H9 (cell line): ENCODE data around the gene TCEAL5. TPM values are rescaled to one million over a fixed set of nuclear protein-coding genes. Genes with fewer than 3 reads are reported as not detected.

ENCODE experiments used
- DNase-seq: peaks from one replicate; pipeline ENCODE4 v3.0.0-alpha.2; 2017
- H2AFZ ChIP-seq: one replicate; pipeline ENCODE4 v1.6.1; 2013; ENCODE audit warnings: mild to moderate bottlenecking, low read length, control low read depth, moderate library complexity
- H2AK5ac ChIP-seq: 2 replicates; pipeline ENCODE4 v1.6.1; 2013; ENCODE audit warnings: low read length, control low read depth, mixed read lengths; ENCODE audit not compliant: insufficient read length
- H2BK120ac ChIP-seq: one replicate; pipeline ENCODE4 v1.6.1; 2013; ENCODE audit warnings: low read depth, mild to moderate bottlenecking, low read length, control low read depth, inconsistent platforms; ENCODE audit not compliant: poor library complexity, severe bottlenecking
- H2BK12ac ChIP-seq: 2 replicates; pipeline ENCODE4 v1.6.1; 2013; ENCODE audit warnings: low read length, control low read depth, mixed read lengths, low read depth; ENCODE audit not compliant: insufficient read length
- H2BK15ac ChIP-seq: 2 replicates; pipeline ENCODE4 v1.6.1; 2013; ENCODE audit warnings: low read depth, low read length, control low read depth
- H2BK20ac ChIP-seq: one replicate; pipeline ENCODE4 v1.6.1; 2013; ENCODE audit warnings: low read depth, mild to moderate bottlenecking, low read length, control low read depth, inconsistent platforms; ENCODE audit not compliant: poor library complexity, severe bottlenecking
- H2BK5ac ChIP-seq: 2 replicates; pipeline ENCODE4 v1.6.1; 2013; ENCODE audit warnings: low read length, control low read depth, mixed read lengths; ENCODE audit not compliant: insufficient read length
- H3K14ac ChIP-seq: 2 replicates; pipeline ENCODE4 v1.6.1; 2013; ENCODE audit warnings: low read length, control low read depth; ENCODE audit not compliant: insufficient read depth
- H3K18ac ChIP-seq: 2 replicates; pipeline ENCODE4 v1.6.1; 2013; ENCODE audit warnings: low read depth, mild to moderate bottlenecking, mixed read lengths, low read length, control low read depth; ENCODE audit not compliant: insufficient read length
- H3K23ac ChIP-seq: 2 replicates; pipeline ENCODE4 v1.6.1; 2013; ENCODE audit warnings: low read length, control low read depth, mixed read lengths, low read depth; ENCODE audit not compliant: insufficient read length
- H3K23me2 ChIP-seq: 2 replicates; pipeline ENCODE4 v1.6.1; 2013; ENCODE audit warnings: low read depth, mild to moderate bottlenecking, mixed read lengths, low read length, control low read depth; ENCODE audit not compliant: insufficient read length, poor library complexity, severe bottlenecking
- H3K27ac ChIP-seq: 2 replicates; pipeline ENCODE4 v1.5.1; 2013; ENCODE audit warnings: low read length, control low read depth, mixed read lengths, low read depth; ENCODE audit not compliant: insufficient read length
- H3K27me3 ChIP-seq: 2 replicates; pipeline ENCODE4 v1.6.1; 2013; ENCODE audit warnings: low read length, control low read depth, inconsistent platforms; ENCODE audit not compliant: insufficient read depth
- H3K4ac ChIP-seq: 2 replicates; pipeline ENCODE4 v1.6.1; 2013; ENCODE audit warnings: low read depth, mild to moderate bottlenecking, control low read depth, inconsistent platforms, low read length, moderate library complexity
- H3K4me1 ChIP-seq: 2 replicates; pipeline ENCODE4 v1.6.1; 2013; ENCODE audit warnings: low read length, control low read depth, inconsistent platforms; ENCODE audit not compliant: insufficient read depth
- H3K4me2 ChIP-seq: 2 replicates; pipeline ENCODE4 v1.6.1; 2013; ENCODE audit warnings: low read length, control low read depth, mixed read lengths; ENCODE audit not compliant: insufficient read length, insufficient read depth
- H3K56ac ChIP-seq: 2 replicates; pipeline ENCODE4 v1.6.1; 2013; ENCODE audit warnings: low read depth, mild to moderate bottlenecking, mixed read lengths, low read length, control low read depth; ENCODE audit not compliant: insufficient read length
- H3K79me1 ChIP-seq: 2 replicates; pipeline ENCODE4 v1.6.1; 2013; ENCODE audit warnings: low read depth, mild to moderate bottlenecking, moderate library complexity, low read length, control low read depth, inconsistent platforms; ENCODE audit not compliant: insufficient read depth, poor library complexity, severe bottlenecking
- H3K79me2 ChIP-seq: 2 replicates; pipeline ENCODE4 v1.6.1; 2013; ENCODE audit warnings: low read length, control low read depth, inconsistent platforms; ENCODE audit not compliant: insufficient read depth
- H3K9ac ChIP-seq: 2 replicates; pipeline ENCODE4 v1.6.1; 2013; ENCODE audit warnings: low read length, control low read depth, mixed read lengths; ENCODE audit not compliant: insufficient read length; ENCODE audit errors: extremely low read depth
- H3K9me3 ChIP-seq: one replicate; pipeline ENCODE4 v1.6.1; 2013; ENCODE audit warnings: low read depth, low read length, inconsistent platforms; ENCODE audit not compliant: control insufficient read depth
- H3T11ph ChIP-seq: one replicate; pipeline ENCODE4 v1.6.1; 2013; ENCODE audit warnings: mild to moderate bottlenecking, low read length, control low read depth, inconsistent platforms
- H4K20me1 ChIP-seq: one replicate; pipeline ENCODE4 v1.6.1; 2013; ENCODE audit not compliant: control insufficient read depth, insufficient read length, insufficient read depth
- H4K5ac ChIP-seq: 2 replicates; pipeline ENCODE4 v1.6.1; 2013; ENCODE audit warnings: low read depth, mild to moderate bottlenecking, mixed read lengths, low read length, control low read depth; ENCODE audit not compliant: insufficient read length
- H4K8ac ChIP-seq: replicated peaks from 2 replicates; pipeline ENCODE4 v1.6.1; 2013; ENCODE audit warnings: low read length, control low read depth, mixed read lengths, low read depth; ENCODE audit not compliant: insufficient read length
- H4K91ac ChIP-seq: 2 replicates; pipeline ENCODE4 v1.6.1; 2013; ENCODE audit warnings: low read depth, mild to moderate bottlenecking, moderate library complexity, mixed read lengths, low read length, control low read depth; ENCODE audit not compliant: insufficient read length
- H3K27ac Mint-ChIP-seq, 3 experiments: 2 replicates in 2 of 3; 3 replicates in 1 of 3; pipeline ENCODE4 v1.8.0; 2020 to 2021; ENCODE audit warnings: mixed read lengths in 3 of 3, mild to moderate bottlenecking in 1 of 3, moderate library complexity in 1 of 3
- H3K27me3 Mint-ChIP-seq: 2 replicates; pipeline ENCODE4 v1.8.0; 2021; ENCODE audit warnings: low read depth, mild to moderate bottlenecking, moderate library complexity, mixed read lengths
- H3K36me3 Mint-ChIP-seq, 3 experiments: 2 replicates in 2 of 3; 3 replicates in 1 of 3; pipeline ENCODE4 v1.8.0; 2020 to 2021; ENCODE audit warnings: low read depth in 3 of 3, mixed read lengths in 3 of 3; ENCODE audit not compliant: insufficient read depth in 1 of 3
- H3K4me1 Mint-ChIP-seq, 2 experiments: 2 replicates each; pipeline ENCODE4 v1.8.0; 2020; ENCODE audit warnings: mixed read lengths in 2 of 2
- H3K4me3 Mint-ChIP-seq, 2 experiments: 2 replicates in 1 of 2; 3 replicates in 1 of 2; pipeline ENCODE4 v1.8.0; 2020 to 2021; ENCODE audit warnings: mild to moderate bottlenecking in 2 of 2, mixed read lengths in 2 of 2, moderate library complexity in 1 of 2
- H3K9me3 Mint-ChIP-seq, 2 experiments: 2 replicates in 1 of 2; 3 replicates in 1 of 2; pipeline ENCODE4 v1.8.0; 2020; ENCODE audit warnings: mild to moderate bottlenecking in 2 of 2, mixed read lengths in 2 of 2, moderate library complexity in 1 of 2
- CTCF ChIP-seq: fragments of 200-600 bp; sonication (generic); conservative IDR thresholded peaks from 3 replicates; pipeline ENCODE4 v1.8.0; 2021; ENCODE audit warnings: antibody characterized with exemption, mild to moderate bottlenecking
- WGBS: extraction: QIAGEN DNeasy Blood & Tissue Kit; methylation state at CpG from one replicate; pipeline ENCODE4 v1.1.7; 2013; ENCODE audit warnings: missing lambda C conversion rate, low lambda C conversion rate, mixed read lengths; ENCODE audit not compliant: insufficient read length; ENCODE audit errors: extremely low coverage; 5-methylcytosine and 5-hydroxymethylcytosine counted together
- total RNA-seq: library from RNA; stranded (reverse); gene quantifications from 2 replicates; pipeline ENCODE4 v1.2.1, GENCODE V29; 2021

Gene TCEAL5
- total RNA-seq, 1 experiment from 2014 or later, result not detected

DNA sequence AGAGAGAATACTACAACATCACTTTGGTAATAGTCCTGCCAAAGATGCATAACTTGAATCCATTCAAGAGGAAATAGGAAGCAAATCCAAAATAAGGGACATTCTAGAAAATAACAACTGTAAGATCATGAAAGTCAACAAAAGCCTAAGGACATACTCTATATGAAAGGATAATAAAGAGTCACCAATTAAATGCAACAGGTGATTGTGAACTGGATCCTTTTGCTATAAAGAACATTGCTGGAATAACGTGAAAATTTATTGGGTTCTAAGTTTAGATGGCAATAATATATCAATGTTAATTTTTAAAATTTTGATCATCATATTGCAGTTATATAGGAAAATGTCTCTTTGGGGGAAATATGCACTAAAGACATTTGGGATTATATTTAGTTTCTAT is 41.7 kb downstream of the TCEAL5 start:
- Histone ChIP-seq H4K5ac (no peak overlapping the region), H3K4ac (no peak overlapping the region), H3K4me1 (no peaks in the 10 kb centered on the region), H3K23me2 (no peaks in the 10 kb centered on the region), H2AFZ (no peak overlapping the region), H3K14ac (no peak overlapping the region), H2BK5ac (no peak overlapping the region), H2AK5ac (no peak overlapping the region), H3K79me2 (no peaks in the 10 kb centered on the region), H2BK12ac (no peak overlapping the region), H2BK15ac (no peak overlapping the region), H3K18ac (no peak overlapping the region), H4K20me1 (no peaks in the 10 kb centered on the region), H2BK120ac (no peak overlapping the region), H3K27me3 (no peaks in the 10 kb centered on the region), H4K8ac (no peak overlapping the region), H3K23ac (no peak overlapping the region), H3K9me3 (no peaks in the 10 kb centered on the region), H4K91ac (no peak overlapping the region), H3K27ac (no peak overlapping the region), H3T11ph (no peak overlapping the region), H3K79me1 (no peaks in the 10 kb centered on the region), H3K9ac (no peak overlapping the region), H3K4me2 (no peak overlapping the region), H3K56ac (no peak overlapping the region), H2BK20ac (no peak overlapping the region)
- Mint-ChIP-seq H3K4me1 (no peaks in the 10 kb centered on the region), H3K9me3 (peaks cover 0 to 49% of the 10 kb centered on the region in 2 experiments; a peak in 3 of 5 replicates), H3K4me3 (no peak overlapping the region), H3K27ac (no peak overlapping the region), H3K27me3 (no peaks in the 10 kb centered on the region), H3K36me3 (no peaks in the 10 kb centered on the region)
- no CpG with 5 or more reads among the region's 1 CpG for WGBS
- TF ChIP-seq CTCF, result no peak
- no peak for DNase-seq
